A549 (cell line): ENCODE measurements around the gene DPP10. TPM values are rescaled to one million over a fixed set of nuclear protein-coding genes. Genes with fewer than 3 reads are reported as not detected.

Experiments used
- ATAC-seq, 2 experiments: fragments of 200-7000 bp in 1 of 2; fragments of >200 bp in 1 of 2; cut with Nextera tagmentation in 1 of 2; cut with Tn5 transposase in 1 of 2; 3 replicates each; pipeline versions ENCODE4 v1.8.0 to v1.9.1; 2018 to 2020; ENCODE audit warnings: mild to moderate bottlenecking in 1 of 2, moderate library complexity in 1 of 2
- CTCF ChIA-PET: fragments of 300-600 bp; sonication (Branson Sonifier 250); formaldehyde crosslinking; extraction: SDS; loops from one replicate; lab custom pipeline; 2021; ENCODE audit warnings: antibody characterized with exemption, inconsistent platforms; lab: Yijun Ruan, JAX
- POLR2A ChIA-PET: fragments of 350-600 bp; formaldehyde crosslinking; extraction: SDS; loops from one replicate; lab custom pipeline; 2021; ENCODE audit warnings: antibody characterized with exemption, inconsistent platforms; lab: Yijun Ruan, JAX
- DNase-seq, 2 experiments: peaks; one replicate each; pipeline versions ENCODE4 v3.0.0 to v3.0.0-alpha.2; 2011 to 2016; ENCODE audit warnings: low read depth in 1 of 2, low spot score in 1 of 2
- FAIRE-seq: peaks from 2 replicates; lab custom pipeline; 2011; peaks lifted over from hg19 to GRCh38; lab: Jason Lieb, UNC
- H3K27ac ChIP-seq, 2 experiments: fragments of >200 bp; sonication (Bioruptor Twin); formaldehyde crosslinking; 3 replicates each; pipeline ENCODE4 v1.5.1; 2016 to 2017
- H3K4me1 ChIP-seq: fragments of >200 bp; sonication (Bioruptor Twin); formaldehyde crosslinking; 3 replicates; pipeline ENCODE4 v1.6.1; 2016
- H3K4me2 ChIP-seq: fragments of >200 bp; sonication (Bioruptor Twin); formaldehyde crosslinking; 3 replicates; pipeline ENCODE4 v1.6.1; 2016
- H3K4me3 ChIP-seq: fragments of >200 bp; sonication (Bioruptor Twin); formaldehyde crosslinking; 3 replicates; pipeline ENCODE4 v1.5.1; 2016
- H3K9me3 ChIP-seq: fragments of >200 bp; sonication (Bioruptor Twin); formaldehyde crosslinking; 3 replicates; pipeline ENCODE4 v1.6.1; 2016
- BHLHE40 ChIP-seq: IDR thresholded peaks from 2 replicates; pipeline ENCODE4 v1.6.1; 2012; ENCODE audit warnings: low read depth, low read length, inconsistent platforms
- CEBPB ChIP-seq, 2 experiments: fragments of >200 bp in 1 of 2; sonication (Bioruptor Twin) in 1 of 2; formaldehyde crosslinking in 1 of 2; IDR thresholded peaks; 2 replicates each; pipeline ENCODE4 v1.6.1; 2012 to 2016
- CHD2 ChIP-seq: fragments of 150-350 bp; IDR thresholded peaks from 2 replicates; pipeline ENCODE4 v1.6.1; 2014; ENCODE audit warnings: low read length; ENCODE audit not compliant: partially characterized antibody
- EHF ChIP-seq: fragments of 250-450 bp; sonication (Bioruptor Pico); IDR thresholded peaks from 2 replicates; pipeline ENCODE4 v1.5.0; 2020; ENCODE audit warnings: mild to moderate bottlenecking
- EP300 ChIP-seq, 2 experiments: fragments of >200 bp; sonication (Bioruptor Twin); formaldehyde crosslinking; IDR thresholded peaks; 2 replicates in 1 of 2; 3 replicates in 1 of 2; pipeline ENCODE4 v1.6.1; 2016 to 2017
- FOSB ChIP-seq: fragments of 250-450 bp; sonication (Bioruptor Pico); IDR thresholded peaks from 2 replicates; pipeline ENCODE4 v1.5.0; 2020; ENCODE audit warnings: mild to moderate bottlenecking, moderate library complexity
- FOXS1 ChIP-seq: fragments of 250-450 bp; sonication (Bioruptor Pico); IDR thresholded peaks from 2 replicates; pipeline ENCODE4 v1.5.0; 2020; ENCODE audit warnings: mild to moderate bottlenecking, moderate library complexity
- HEYL ChIP-seq: fragments of 250-450 bp; sonication (Bioruptor Pico); IDR thresholded peaks from 2 replicates; pipeline ENCODE4 v1.8.0; 2021; ENCODE audit warnings: mild to moderate bottlenecking, moderate library complexity
- HOXB5 ChIP-seq: fragments of 250-450 bp; sonication (Bioruptor Pico); IDR thresholded peaks from 2 replicates; pipeline ENCODE4 v1.5.0; 2020; ENCODE audit warnings: mild to moderate bottlenecking, moderate library complexity
- JUN ChIP-seq, 2 experiments: fragments of >200 bp; sonication (Bioruptor Twin); formaldehyde crosslinking; IDR thresholded peaks; 2 replicates in 1 of 2; 3 replicates in 1 of 2; pipeline ENCODE4 v1.6.1; 2016 to 2017
- NPAS2 ChIP-seq: fragments of 250-450 bp; sonication (Bioruptor Pico); IDR thresholded peaks from 2 replicates; pipeline ENCODE4 v1.8.0; 2022; ENCODE audit warnings: mild to moderate bottlenecking, moderate library complexity, borderline replicate concordance
- POLR2A ChIP-seq: IDR thresholded peaks from 2 replicates; pipeline ENCODE4 v1.6.1; 2012; ENCODE audit warnings: mild to moderate bottlenecking, low read length
- POLR2AphosphoS2 ChIP-seq: conservative IDR thresholded peaks from 2 replicates; pipeline ENCODE4 v1.6.1; 2012; ENCODE audit warnings: low read length, improper control_type of control experiment, inconsistent platforms
- RCOR1 ChIP-seq: fragments of 150-350 bp; IDR thresholded peaks from 2 replicates; pipeline ENCODE4 v1.6.1; 2014; ENCODE audit warnings: antibody characterized with exemption, low read length, low read depth
- RFX5 ChIP-seq: fragments of 450-650 bp; IDR thresholded peaks from 2 replicates; pipeline ENCODE4 v1.7.1; 2014; ENCODE audit warnings: antibody characterized with exemption, mild to moderate bottlenecking, moderate library complexity
- TP53 ChIP-seq: fragments of 250-450 bp; sonication (Bioruptor Pico); IDR thresholded peaks from 2 replicates; pipeline ENCODE4 v1.5.0; 2021; ENCODE audit warnings: mild to moderate bottlenecking, moderate library complexity
- ZC3H11A ChIP-seq: fragments of 450-650 bp; IDR thresholded peaks from 2 replicates; pipeline ENCODE4 v1.6.1; 2014; ENCODE audit warnings: antibody characterized with exemption, mild to moderate bottlenecking
- WGBS: methylation state at CpG from one replicate; pipeline ENCODE4 v1.1.6; 2017; ENCODE audit errors: missing lambda C conversion rate; 5-methylcytosine and 5-hydroxymethylcytosine counted together
- polyA plus RNA-seq, 4 experiments: library from polyadenylated mRNA; depleted of rRNA in 3 of 4; stranded (reverse); fragments of >200 nt; fragmentation: RNase III in 1 of 4; extraction: RNeasy Plus Mini Kit Qiagen cat#74134 plus additional on column Dnase treatment in 1 of 4; gene quantifications; 2 replicates in 3 of 4; 3 replicates in 1 of 4; pipeline ENCODE4 v1.2.3, GENCODE V29; 2011 to 2017
- TF ChIP-seq, protein P1 (sequence below): fragments of >200 bp; sonication (Bioruptor Twin); formaldehyde crosslinking; IDR thresholded peaks from 3 replicates; pipeline ENCODE4 v1.5.1; 2016
- TF ChIP-seq, protein P2 (sequence below): IDR thresholded peaks from 2 replicates; pipeline ENCODE4 v1.6.1; 2012
- TF ChIP-seq, protein P3 (sequence below): fragments of 150-350 bp; IDR thresholded peaks from 2 replicates; pipeline ENCODE4 v1.6.1; 2014; ENCODE audit warnings: low read depth, mild to moderate bottlenecking, low read length
- TF ChIP-seq, protein P4 (sequence below): IDR thresholded peaks from 2 replicates; pipeline ENCODE4 v1.6.1; 2012; ENCODE audit warnings: low read depth, borderline replicate concordance

Gene DPP10
- polyA plus RNA-seq, 2 of the 4 experiments (the other 2 are of a cell fraction) = not detected

DNA sequence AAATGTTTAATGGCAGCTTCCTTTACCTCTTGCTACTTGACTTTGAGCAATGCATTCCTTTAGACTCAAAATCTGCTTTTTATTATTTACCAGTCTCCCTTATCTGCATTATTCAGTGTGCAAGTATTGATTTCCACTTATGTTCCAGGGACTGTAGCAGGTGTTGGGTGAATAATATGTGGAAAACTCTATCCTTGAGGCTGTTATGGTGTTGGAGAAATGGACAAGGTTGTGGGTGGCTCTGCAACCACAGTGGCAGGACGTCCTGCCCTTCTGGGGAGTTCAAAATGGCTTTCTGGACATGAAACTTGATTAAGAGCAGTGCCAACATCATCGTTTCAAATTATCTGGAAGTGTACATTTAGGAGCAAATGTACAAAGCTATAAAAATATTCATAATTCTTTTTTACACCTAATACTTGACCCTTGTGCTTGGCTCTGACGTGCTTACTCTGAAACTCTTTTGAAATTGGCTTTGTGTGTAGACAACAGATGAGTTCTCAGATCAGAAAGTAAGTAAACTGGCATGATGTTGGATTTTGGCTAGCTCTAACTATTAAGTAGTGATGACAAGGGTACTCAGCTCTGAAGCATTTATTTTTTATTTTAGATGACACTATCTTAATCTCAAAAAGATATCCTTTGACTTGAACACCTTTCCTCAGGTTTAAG lies 766.2 kb downstream of the DPP10 start:
- TF ChIP-seq, protein P1, sequence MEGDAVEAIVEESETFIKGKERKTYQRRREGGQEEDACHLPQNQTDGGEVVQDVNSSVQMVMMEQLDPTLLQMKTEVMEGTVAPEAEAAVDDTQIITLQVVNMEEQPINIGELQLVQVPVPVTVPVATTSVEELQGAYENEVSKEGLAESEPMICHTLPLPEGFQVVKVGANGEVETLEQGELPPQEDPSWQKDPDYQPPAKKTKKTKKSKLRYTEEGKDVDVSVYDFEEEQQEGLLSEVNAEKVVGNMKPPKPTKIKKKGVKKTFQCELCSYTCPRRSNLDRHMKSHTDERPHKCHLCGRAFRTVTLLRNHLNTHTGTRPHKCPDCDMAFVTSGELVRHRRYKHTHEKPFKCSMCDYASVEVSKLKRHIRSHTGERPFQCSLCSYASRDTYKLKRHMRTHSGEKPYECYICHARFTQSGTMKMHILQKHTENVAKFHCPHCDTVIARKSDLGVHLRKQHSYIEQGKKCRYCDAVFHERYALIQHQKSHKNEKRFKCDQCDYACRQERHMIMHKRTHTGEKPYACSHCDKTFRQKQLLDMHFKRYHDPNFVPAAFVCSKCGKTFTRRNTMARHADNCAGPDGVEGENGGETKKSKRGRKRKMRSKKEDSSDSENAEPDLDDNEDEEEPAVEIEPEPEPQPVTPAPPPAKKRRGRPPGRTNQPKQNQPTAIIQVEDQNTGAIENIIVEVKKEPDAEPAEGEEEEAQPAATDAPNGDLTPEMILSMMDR = no peak
- TF ChIP-seq FOSB (CRISPR knock-in tag) (no peak), HEYL (CRISPR knock-in tag) (no peak)
- TF ChIP-seq, all 56 proteins: peak for 0
- no peak for DNase-seq
- no peak for FAIRE-seq
- ATAC-seq = no peak
- no peaks in the 10 kb centered on the region for H3K9me3 ChIP-seq
- H3K4me2 ChIP-seq = no peak overlapping the region
- no peak overlapping the region for H3K4me3 ChIP-seq
- ChIA-PET CTCF (interaction anchor here (1.3 kb wide), 1 partner anchor 14 kb away, joined by 4 read pairs; no protein-coding TSS in a partner anchor), POLR2A (no interaction called here)
- no peak overlapping the region for H3K27ac ChIP-seq
- no peaks in the 10 kb centered on the region for H3K4me1 ChIP-seq
- WGBS = 2% methylated on average over 3 of the region's 3 CpGs

DNA sequence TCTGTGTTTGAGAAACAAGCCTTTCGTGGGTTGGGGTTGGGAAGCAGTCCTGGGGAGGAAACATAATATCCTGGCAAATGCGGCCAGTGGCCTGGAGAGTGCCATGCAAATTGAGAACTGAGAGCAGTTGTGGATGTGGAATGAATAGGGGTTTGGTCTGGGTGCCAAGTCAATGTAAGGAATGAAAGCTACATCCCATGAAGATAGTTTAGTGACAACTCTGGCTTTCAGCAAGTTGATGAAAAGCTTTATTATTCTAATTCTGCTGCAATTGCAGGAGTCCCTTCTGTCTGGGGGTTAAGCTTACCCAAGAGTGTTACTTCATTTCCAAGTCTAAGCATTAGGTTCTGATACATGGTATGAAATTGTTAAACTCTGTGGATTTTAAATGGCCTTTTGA lies 771.6 kb downstream of the DPP10 start:
- H3K9me3 ChIP-seq = no peaks in the 10 kb centered on the region
- ATAC-seq (no peak), DNase-seq (no peak), FAIRE-seq (no peak)
- no peak overlapping the region for H3K27ac ChIP-seq
- H3K4me1 ChIP-seq = no peaks in the 10 kb centered on the region
- TF ChIP-seq EP300 (IDR thresholded peaks at IDR 0.05) = no peak
- no peak for TF ChIP-seq FOXS1 (CRISPR knock-in tag)
- no peak for TF ChIP-seq ZC3H11A
- TF ChIP-seq BHLHE40 = no peak
- TF ChIP-seq EHF (CRISPR knock-in tag) = no peak
- TF ChIP-seq RCOR1 = no peak
- TF ChIP-seq, protein P2, sequence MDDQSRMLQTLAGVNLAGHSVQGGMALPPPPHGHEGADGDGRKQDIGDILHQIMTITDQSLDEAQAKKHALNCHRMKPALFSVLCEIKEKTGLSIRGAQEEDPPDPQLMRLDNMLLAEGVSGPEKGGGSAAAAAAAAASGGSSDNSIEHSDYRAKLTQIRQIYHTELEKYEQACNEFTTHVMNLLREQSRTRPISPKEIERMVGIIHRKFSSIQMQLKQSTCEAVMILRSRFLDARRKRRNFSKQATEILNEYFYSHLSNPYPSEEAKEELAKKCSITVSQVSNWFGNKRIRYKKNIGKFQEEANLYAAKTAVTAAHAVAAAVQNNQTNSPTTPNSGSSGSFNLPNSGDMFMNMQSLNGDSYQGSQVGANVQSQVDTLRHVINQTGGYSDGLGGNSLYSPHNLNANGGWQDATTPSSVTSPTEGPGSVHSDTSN = no peak
- TF ChIP-seq HOXB5 (CRISPR knock-in tag) = no peak
- TF ChIP-seq RFX5 = no peak
- TF ChIP-seq HEYL (CRISPR knock-in tag) = no peak
- TF ChIP-seq POLR2AphosphoS2 = no peak
- TF ChIP-seq, protein P3, sequence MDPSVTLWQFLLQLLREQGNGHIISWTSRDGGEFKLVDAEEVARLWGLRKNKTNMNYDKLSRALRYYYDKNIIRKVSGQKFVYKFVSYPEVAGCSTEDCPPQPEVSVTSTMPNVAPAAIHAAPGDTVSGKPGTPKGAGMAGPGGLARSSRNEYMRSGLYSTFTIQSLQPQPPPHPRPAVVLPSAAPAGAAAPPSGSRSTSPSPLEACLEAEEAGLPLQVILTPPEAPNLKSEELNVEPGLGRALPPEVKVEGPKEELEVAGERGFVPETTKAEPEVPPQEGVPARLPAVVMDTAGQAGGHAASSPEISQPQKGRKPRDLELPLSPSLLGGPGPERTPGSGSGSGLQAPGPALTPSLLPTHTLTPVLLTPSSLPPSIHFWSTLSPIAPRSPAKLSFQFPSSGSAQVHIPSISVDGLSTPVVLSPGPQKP = no peak
- no peak for TF ChIP-seq CEBPB (IDR thresholded peaks at IDR 0.05)
- no peak for TF ChIP-seq JUN (IDR thresholded peaks at IDR 0.05)
- no peak for TF ChIP-seq NPAS2 (CRISPR knock-in tag)
- no peak overlapping the region for H3K4me2 ChIP-seq
- CTCF ChIA-PET = no interaction called here
- no peak overlapping the region for H3K4me3 ChIP-seq
- POLR2A ChIA-PET = no interaction called here
- 7% methylated on average over 2 of the region's 2 CpGs for WGBS

DNA sequence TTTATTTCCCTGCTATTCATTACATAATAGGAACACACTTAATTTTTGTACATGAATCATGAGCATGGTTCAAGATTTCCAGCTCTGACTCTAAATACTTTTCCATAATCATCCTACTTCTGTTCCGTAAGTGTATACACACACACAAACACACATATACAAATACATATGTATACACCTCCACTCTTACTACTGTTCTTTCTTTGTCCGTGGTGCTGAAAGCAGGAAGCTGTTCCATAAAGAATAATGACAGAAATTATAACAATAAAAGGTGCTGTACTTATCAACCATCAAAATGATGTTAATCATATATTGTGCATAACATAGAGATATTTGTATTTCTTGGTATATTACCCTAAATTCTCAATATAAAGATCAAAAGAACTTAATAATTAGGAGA lies 776.9 kb downstream of the DPP10 start:
- TF ChIP-seq FOXS1 (CRISPR knock-in tag) = no peak
- TF ChIP-seq TP53 = no peak
- no peak for TF ChIP-seq POLR2A
- TF ChIP-seq CHD2 = no peak
- TF ChIP-seq, protein P4, sequence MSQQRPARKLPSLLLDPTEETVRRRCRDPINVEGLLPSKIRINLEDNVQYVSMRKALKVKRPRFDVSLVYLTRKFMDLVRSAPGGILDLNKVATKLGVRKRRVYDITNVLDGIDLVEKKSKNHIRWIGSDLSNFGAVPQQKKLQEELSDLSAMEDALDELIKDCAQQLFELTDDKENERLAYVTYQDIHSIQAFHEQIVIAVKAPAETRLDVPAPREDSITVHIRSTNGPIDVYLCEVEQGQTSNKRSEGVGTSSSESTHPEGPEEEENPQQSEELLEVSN = no peak
- no peak for TF ChIP-seq CEBPB (IDR thresholded peaks at IDR 0.05)
- TF ChIP-seq, all 56 proteins: peak for 0
- 50% methylated on average over 2 of the region's 2 CpGs for WGBS
- no peak for ATAC-seq
- Histone ChIP-seq H3K27ac (no peak overlapping the region), H3K4me3 (no peak overlapping the region), H3K4me2 (no peak overlapping the region), H3K4me1 (no peaks in the 10 kb centered on the region), H3K9me3 (no peaks in the 10 kb centered on the region)
- ChIA-PET CTCF (no interaction called here), POLR2A (no interaction called here)
- DNase-seq = no peak
- no peak for FAIRE-seq
